OCI-LY1 (cell line): ENCODE data around the gene PCDHGB4.

ENCODE experiments used
- CTCF ChIP-seq: fragments of 200-600 bp; sonication (generic), shearing (Covaris generic); IDR thresholded peaks from 2 replicates; pipeline ENCODE4 v1.5.1; 2017; ENCODE audit warnings: mild to moderate bottlenecking, antibody characterized with exemption, low read length, moderate library complexity, mixed read lengths
- EZH2 ChIP-seq: fragments of 200-600 bp; sonication (generic), shearing (Covaris generic); IDR thresholded peaks from 2 replicates; pipeline ENCODE4 v1.8.0; 2017; ENCODE audit warnings: borderline replicate concordance, mixed run types, mild to moderate bottlenecking, antibody characterized with exemption, low read length, moderate library complexity, mixed read lengths

- no peak for TF ChIP-seq EZH2
- TF ChIP-seq CTCF, result no peak
Observed at GRCh38 chr5:141409598-141410306, 22.3 kb downstream of the PCDHGB4 start.
